ENCODE measurements around the gene POLK. TPM values are rescaled to one million over a fixed set of nuclear protein-coding genes. Genes with fewer than 3 reads are reported as not detected.

The POLK gene
- total and polyA plus RNA-seq, 2 donors, result 14.1 to 140 TPM

DNA sequence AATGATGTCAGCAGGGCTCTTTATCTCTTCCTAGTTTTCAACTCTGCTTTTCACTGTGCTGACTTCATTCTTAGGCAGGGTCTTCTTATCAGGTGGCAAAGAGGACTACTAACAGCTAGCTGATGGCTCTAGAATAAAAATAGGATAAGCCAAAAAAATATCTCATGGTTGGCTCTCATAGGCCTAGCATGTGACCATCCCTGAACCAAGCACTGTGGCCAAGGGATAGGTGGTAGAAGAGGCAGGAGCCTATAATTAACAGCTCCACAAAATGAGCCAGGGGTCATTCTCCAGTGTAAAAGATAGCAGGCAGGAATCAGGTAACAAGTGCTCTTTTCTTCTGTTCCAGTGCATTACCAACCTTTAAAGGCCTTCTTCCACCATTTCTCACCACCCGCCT lies 120.6 kb downstream of the POLK start:
- Histone ChIP-seq H3K27ac (ENCODE audit: low read depth) (no peak overlapping the region), H3K4me1 (ENCODE audit: insufficient read depth) (no peaks in the 10 kb centered on the region), H3K36me3 (ENCODE audit: insufficient read depth) (no peaks in the 10 kb centered on the region), H3K4me3 (ENCODE audit: low read depth, low read length) (no peak overlapping the region)
- no peak for DNase-seq (ENCODE audit: extremely low spot score)
- 96% methylated on average over 1 of the region's 1 CpG for WGBS

- no peaks in the 10 kb centered on the region for H3K36me3 ChIP-seq (ENCODE audit: insufficient read depth)
- H3K27ac ChIP-seq (ENCODE audit: low read depth), result no peak overlapping the region
- WGBS, result 47% methylated on average over 1 of the region's 1 CpG
- no peak for DNase-seq (ENCODE audit: extremely low spot score)
- no peaks in the 10 kb centered on the region for H3K4me1 ChIP-seq (ENCODE audit: insufficient read depth)
- no peak overlapping the region for H3K4me3 ChIP-seq (ENCODE audit: low read depth, low read length)
Measured at GRCh38 chr5:75637949-75638348, 126.3 kb downstream of the POLK start.

GRCh38 chr5:75639535-75640311 lies 128.0 kb downstream of the POLK start:
- Histone ChIP-seq H3K27ac (ENCODE audit: low read depth) (no peak overlapping the region), H3K4me3 (ENCODE audit: low read depth, low read length) (no peak overlapping the region), H3K4me1 (ENCODE audit: insufficient read depth) (no peaks in the 10 kb centered on the region), H3K36me3 (ENCODE audit: insufficient read depth) (no peaks in the 10 kb centered on the region)
- no peak for DNase-seq (ENCODE audit: extremely low spot score)
- WGBS, result 83% methylated on average over 3 of the region's 3 CpGs

DNA sequence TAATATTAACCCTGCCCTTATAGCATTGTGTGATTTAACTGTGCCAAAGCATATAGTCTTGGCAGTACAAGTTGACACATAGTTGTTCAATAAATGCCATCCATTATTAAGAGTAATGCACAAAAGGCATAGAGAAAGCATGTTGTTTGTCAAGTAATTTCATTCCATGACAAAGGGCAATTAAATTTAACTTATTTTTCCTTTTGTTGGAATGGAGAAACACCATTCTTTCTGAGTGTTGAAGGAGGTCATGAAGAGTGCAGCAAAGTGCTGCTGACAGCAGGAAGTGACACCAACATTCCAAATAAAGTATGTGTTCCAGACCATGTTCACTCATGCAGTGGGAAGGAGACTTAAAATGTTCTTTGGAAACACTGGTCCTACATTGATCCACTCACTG lies 128.7 kb downstream of the POLK start:
- H3K4me3 ChIP-seq (ENCODE audit: low read depth, low read length), result no peak overlapping the region
- no peak for DNase-seq (ENCODE audit: extremely low spot score)
- no peaks in the 10 kb centered on the region for H3K4me1 ChIP-seq (ENCODE audit: insufficient read depth)
- H3K27ac ChIP-seq (ENCODE audit: low read depth), result no peak overlapping the region
- H3K36me3 ChIP-seq (ENCODE audit: insufficient read depth), result no peaks in the 10 kb centered on the region

DNA sequence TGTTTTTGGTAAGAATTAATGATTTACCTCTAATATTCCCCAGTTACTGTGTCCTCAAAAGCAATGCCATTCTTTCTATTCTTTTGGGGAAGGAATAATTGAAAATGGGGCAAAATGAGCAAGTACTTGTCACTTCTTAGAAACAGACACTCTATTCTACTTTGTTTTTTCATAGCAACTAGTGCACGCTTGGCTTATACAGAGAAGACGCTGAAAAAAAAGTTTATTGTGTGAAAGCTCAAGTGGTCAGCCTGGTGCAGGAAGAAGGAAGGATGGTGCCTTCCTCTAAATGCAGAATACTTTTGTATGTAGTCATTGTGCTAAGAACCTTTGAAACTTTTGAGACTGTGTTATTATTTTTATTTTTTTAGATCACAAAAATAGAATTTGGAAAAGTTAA lies 129.1 kb downstream of the POLK start:
- no peak for DNase-seq (ENCODE audit: extremely low spot score)
- H3K4me3 ChIP-seq (ENCODE audit: low read depth, low read length), result no peak overlapping the region
- no peak overlapping the region for H3K27ac ChIP-seq (ENCODE audit: low read depth)
- H3K4me1 ChIP-seq (ENCODE audit: insufficient read depth), result no peaks in the 10 kb centered on the region
- WGBS, result 68% methylated on average over 2 of the region's 2 CpGs
- H3K36me3 ChIP-seq (ENCODE audit: insufficient read depth), result no peaks in the 10 kb centered on the region

DNA sequence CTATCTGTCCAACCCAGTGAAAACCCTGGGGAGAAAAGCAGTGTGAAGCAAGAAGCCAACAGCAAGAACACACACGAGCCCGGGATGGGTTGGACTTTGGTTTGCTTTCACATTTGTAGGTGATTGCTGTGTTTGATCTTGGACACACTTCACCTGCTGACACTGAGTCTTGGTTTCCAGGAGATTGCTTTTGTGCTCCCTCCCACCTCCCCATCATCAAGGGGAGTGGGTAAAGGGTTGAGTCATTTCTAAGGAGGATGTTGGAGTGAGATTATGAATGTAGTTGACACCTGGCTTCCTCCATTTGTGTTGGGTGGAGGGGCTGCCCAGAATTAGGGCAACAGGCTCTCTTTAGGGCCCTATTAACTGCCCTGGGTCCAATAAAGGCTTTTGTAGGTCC lies 137.0 kb downstream of the POLK start:
- Histone ChIP-seq H3K36me3 (ENCODE audit: insufficient read depth) (no peaks in the 10 kb centered on the region), H3K27ac (ENCODE audit: low read depth) (no peak overlapping the region), H3K4me3 (ENCODE audit: low read depth, low read length) (no peak overlapping the region), H3K4me1 (ENCODE audit: insufficient read depth) (no peaks in the 10 kb centered on the region)
- no peak for DNase-seq (ENCODE audit: extremely low spot score)
- WGBS, result 81% methylated on average over 2 of the region's 2 CpGs

Small RNA genes within 50 kb of the gene (small RNA-seq; reads per million reads assigned to genes)
- gene RNU7-175P, result not detected

Other genes starting within 250 kb of the POLK start
- 81.5 TPM for gene HMGCR, start 174.7 kb upstream of the POLK start, total RNA-seq
- gene HMGCR, start 174.7 kb upstream of the POLK start, polyA plus RNA-seq, result 13.3 TPM
- gene CERT1, start 262 bp upstream of the POLK start, total RNA-seq, result 94.1 TPM
- gene CERT1, start 262 bp upstream of the POLK start, polyA plus RNA-seq, result 32.5 TPM
- gene ANKDD1B, start 99.6 kb downstream of the POLK start, total RNA-seq, result 10.3 TPM
- 0.41 TPM for gene ANKDD1B, start 99.6 kb downstream of the POLK start, polyA plus RNA-seq
- gene POC5, start 205.5 kb downstream of the POLK start, total RNA-seq, result 26.5 TPM
- 9.2 TPM for gene POC5, start 205.5 kb downstream of the POLK start, polyA plus RNA-seq

Data from urinary bladder (tissue), 4 donors.